ENCODE data around the gene SOX5.
"Not testable (repeated sequence)": the region's sequence is repeated elsewhere in the genome, so short reads cannot be mapped to it uniquely, and the experiment has no call there.

Gene SOX5

DNA sequence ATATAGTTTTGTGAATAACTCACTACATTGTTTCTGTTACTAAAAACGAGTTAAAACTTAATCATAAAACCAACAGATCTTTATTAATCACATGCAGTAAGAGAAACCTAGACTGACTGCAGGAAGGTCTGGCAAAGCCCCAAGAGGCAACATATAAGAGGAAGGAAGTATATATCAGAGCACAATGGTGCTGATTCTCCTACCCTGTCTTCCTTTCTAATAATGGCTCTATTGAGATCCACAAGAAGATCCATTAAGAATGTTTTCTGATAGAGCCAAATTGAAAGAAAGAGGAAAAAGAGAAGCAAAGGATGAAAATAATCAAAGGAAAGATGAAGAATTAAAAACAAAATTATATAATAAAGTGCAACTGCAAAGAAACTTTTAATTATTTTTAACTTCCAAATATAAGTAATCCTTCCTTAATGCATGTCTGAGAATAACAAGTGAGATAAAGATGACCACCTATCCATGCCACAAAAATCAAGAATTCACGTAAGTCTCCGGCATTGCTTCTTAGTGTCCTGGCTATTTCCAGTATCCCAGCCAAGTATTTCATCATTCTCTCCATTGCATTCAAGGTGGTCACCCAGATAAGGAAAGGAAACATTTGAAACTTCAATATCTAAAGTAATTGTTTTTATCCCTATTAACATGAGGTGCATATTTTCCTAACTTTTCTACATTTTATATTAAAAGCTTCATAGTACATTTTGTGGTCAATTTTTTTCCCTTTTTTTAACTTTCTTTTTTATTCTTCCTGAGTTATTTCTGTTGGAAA, 62.2 kb downstream of the SOX5 start:
- Histone ChIP-seq H3K9ac (ENCODE audit: low read depth in 1 of 2, low read length in 2 of 2) (no peak overlapping the region), H3K27ac (ENCODE audit: low read depth, low read length) (no peak overlapping the region), H3K4me1 (ENCODE audit: control insufficient read depth in 1 of 2, insufficient read depth in 2 of 2, low read length in 2 of 2) (no peaks in the 10 kb centered on the region), H3K36me3 (ENCODE audit: control insufficient read depth in 1 of 2, insufficient read depth in 2 of 2, low read length in 2 of 2) (no peaks in the 10 kb centered on the region), H3K4me3 (ENCODE audit: low read depth in 1 of 2, low read length in 2 of 2) (no peak overlapping the region), H3K27me3 (ENCODE audit: control insufficient read depth in 1 of 2, insufficient read depth in 2 of 2, low read length in 2 of 2) (no peaks in the 10 kb centered on the region), H3K9me3 (ENCODE audit: control insufficient read depth in 1 of 2, low read length in 2 of 2) (no peaks in the 10 kb centered on the region)

GRCh38 chr12:23885394-23885793, 64.1 kb downstream of the SOX5 start:
- H3K4me3 ChIP-seq (ENCODE audit: low read depth in 1 of 2, low read length in 2 of 2) = no peak overlapping the region
- no peak overlapping the region for H3K27ac ChIP-seq (ENCODE audit: low read depth, low read length)
- no peaks in the 10 kb centered on the region for H3K27me3 ChIP-seq (ENCODE audit: control insufficient read depth in 1 of 2, insufficient read depth in 2 of 2, low read length in 2 of 2)

DNA sequence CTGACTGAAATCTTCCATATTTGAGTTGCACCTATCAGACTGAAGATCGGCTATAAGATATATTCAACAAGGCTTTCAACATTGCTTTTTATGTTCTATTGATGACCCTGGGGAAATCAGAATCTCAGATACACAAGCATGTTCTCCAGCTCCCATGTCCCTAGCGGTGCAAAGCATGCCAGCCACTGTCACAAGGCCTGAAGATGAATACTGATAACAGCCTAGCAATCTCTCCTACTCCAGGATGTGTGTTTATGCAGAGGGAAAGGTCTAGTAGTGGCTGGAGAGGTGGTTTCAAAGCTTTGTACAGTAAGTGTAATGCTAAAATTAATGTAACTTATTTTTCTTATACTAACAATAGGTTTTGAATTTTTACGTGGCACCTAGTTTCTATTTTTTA, 64.6 kb downstream of the SOX5 start:
- Histone ChIP-seq H3K27ac (ENCODE audit: low read depth, low read length) (no peak overlapping the region), H3K4me3 (ENCODE audit: low read depth in 1 of 2, low read length in 2 of 2) (no peak overlapping the region), H3K9ac (ENCODE audit: low read depth in 1 of 2, low read length in 2 of 2) (no peak overlapping the region), H3K4me1 (ENCODE audit: control insufficient read depth in 1 of 2, insufficient read depth in 2 of 2, low read length in 2 of 2) (no peaks in the 10 kb centered on the region), H3K9me3 (ENCODE audit: control insufficient read depth in 1 of 2, low read length in 2 of 2) (no peaks in the 10 kb centered on the region), H3K27me3 (ENCODE audit: control insufficient read depth in 1 of 2, insufficient read depth in 2 of 2, low read length in 2 of 2) (no peaks in the 10 kb centered on the region), H3K36me3 (ENCODE audit: control insufficient read depth in 1 of 2, insufficient read depth in 2 of 2, low read length in 2 of 2) (no peaks in the 10 kb centered on the region)

More at GRCh38 chr12:23885394-23885793, 64.1 kb downstream of the SOX5 start:
- Histone ChIP-seq H3K36me3 (ENCODE audit: control insufficient read depth in 1 of 2, insufficient read depth in 2 of 2, low read length in 2 of 2) (no peaks in the 10 kb centered on the region), H3K4me1 (ENCODE audit: control insufficient read depth in 1 of 2, insufficient read depth in 2 of 2, low read length in 2 of 2) (no peaks in the 10 kb centered on the region), H3K9me3 (ENCODE audit: control insufficient read depth in 1 of 2, low read length in 2 of 2) (no peaks in the 10 kb centered on the region), H3K9ac (ENCODE audit: low read depth in 1 of 2, low read length in 2 of 2) (no peak overlapping the region)

GRCh38 chr12:23880988-23881387, 68.5 kb downstream of the SOX5 start:
- Histone ChIP-seq H3K27ac (ENCODE audit: low read depth, low read length) (no peak overlapping the region), H3K27me3 (ENCODE audit: control insufficient read depth in 1 of 2, insufficient read depth in 2 of 2, low read length in 2 of 2) (no peaks in the 10 kb centered on the region), H3K36me3 (ENCODE audit: control insufficient read depth in 1 of 2, insufficient read depth in 2 of 2, low read length in 2 of 2) (no peaks in the 10 kb centered on the region), H3K9ac (ENCODE audit: low read depth in 1 of 2, low read length in 2 of 2) (no peak overlapping the region), H3K4me3 (ENCODE audit: low read depth in 1 of 2, low read length in 2 of 2) (no peak overlapping the region), H3K9me3 (ENCODE audit: control insufficient read depth in 1 of 2, low read length in 2 of 2) (no peaks in the 10 kb centered on the region), H3K4me1 (ENCODE audit: control insufficient read depth in 1 of 2, insufficient read depth in 2 of 2, low read length in 2 of 2) (no peaks in the 10 kb centered on the region)

GRCh38 chr12:23876618-23877017, 72.9 kb downstream of the SOX5 start:
- H3K9ac ChIP-seq (ENCODE audit: low read depth in 1 of 2, low read length in 2 of 2); H3K4me3 ChIP-seq (ENCODE audit: low read depth in 1 of 2, low read length in 2 of 2); H3K27ac ChIP-seq (ENCODE audit: low read depth, low read length); H3K27me3 ChIP-seq (ENCODE audit: control insufficient read depth in 1 of 2, insufficient read depth in 2 of 2, low read length in 2 of 2); H3K9me3 ChIP-seq (ENCODE audit: control insufficient read depth in 1 of 2, low read length in 2 of 2); H3K36me3 ChIP-seq (ENCODE audit: control insufficient read depth in 1 of 2, insufficient read depth in 2 of 2, low read length in 2 of 2); H3K4me1 ChIP-seq (ENCODE audit: control insufficient read depth in 1 of 2, insufficient read depth in 2 of 2, low read length in 2 of 2): not testable (repeated sequence)

DNA sequence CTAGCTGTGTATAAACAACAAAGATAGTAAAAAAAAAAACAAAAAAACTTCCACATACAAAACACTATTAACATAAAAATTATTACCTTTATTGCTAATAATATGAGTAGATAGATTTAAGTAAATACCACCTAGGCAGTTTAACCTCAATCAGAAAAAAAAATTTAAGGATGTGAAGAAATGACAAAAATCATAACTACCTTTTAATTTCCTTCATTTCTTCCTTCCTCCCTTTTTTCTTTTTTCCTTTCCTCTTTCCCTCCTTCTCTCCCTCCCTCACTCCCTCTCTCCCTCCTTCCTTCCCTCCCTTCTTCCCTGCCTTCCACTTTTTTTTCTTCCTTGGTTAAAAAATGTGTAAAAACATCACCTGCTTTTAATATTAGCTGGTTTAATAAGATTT, 81.7 kb downstream of the SOX5 start:
- H3K9me3 ChIP-seq (ENCODE audit: control insufficient read depth in 1 of 2, low read length in 2 of 2) = no peaks in the 10 kb centered on the region
- H3K27ac ChIP-seq (ENCODE audit: low read depth, low read length) = no peak overlapping the region
- no peaks in the 10 kb centered on the region for H3K36me3 ChIP-seq (ENCODE audit: control insufficient read depth in 1 of 2, insufficient read depth in 2 of 2, low read length in 2 of 2)
- no peak overlapping the region for H3K4me3 ChIP-seq (ENCODE audit: low read depth in 1 of 2, low read length in 2 of 2)
- H3K9ac ChIP-seq (ENCODE audit: low read depth in 1 of 2, low read length in 2 of 2) = no peak overlapping the region
- no peaks in the 10 kb centered on the region for H3K4me1 ChIP-seq (ENCODE audit: control insufficient read depth in 1 of 2, insufficient read depth in 2 of 2, low read length in 2 of 2)
- no peaks in the 10 kb centered on the region for H3K27me3 ChIP-seq (ENCODE audit: control insufficient read depth in 1 of 2, insufficient read depth in 2 of 2, low read length in 2 of 2)

DNA sequence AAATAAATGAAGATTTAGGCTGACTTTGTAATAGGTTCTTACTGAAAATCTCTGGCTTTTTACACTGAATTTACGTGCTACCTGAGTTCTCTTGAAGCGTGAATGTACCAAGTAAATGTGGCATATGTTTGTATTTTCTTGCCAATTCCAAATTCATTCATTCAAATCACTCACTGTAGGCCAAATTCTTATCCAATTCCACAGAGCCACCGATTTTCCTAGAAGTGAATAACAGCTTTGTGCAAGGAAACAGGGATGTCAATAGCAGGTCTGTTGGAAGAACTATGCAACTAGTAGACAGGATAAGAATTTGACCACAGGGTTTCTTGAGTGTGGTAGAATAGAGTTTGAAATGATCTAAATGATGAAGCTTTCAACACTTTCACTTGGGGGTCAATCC, 86.8 kb downstream of the SOX5 start:
- Histone ChIP-seq H3K27ac (ENCODE audit: low read depth, low read length) (no peak overlapping the region), H3K36me3 (ENCODE audit: control insufficient read depth in 1 of 2, insufficient read depth in 2 of 2, low read length in 2 of 2) (no peaks in the 10 kb centered on the region), H3K9ac (ENCODE audit: low read depth in 1 of 2, low read length in 2 of 2) (no peak overlapping the region), H3K4me3 (ENCODE audit: low read depth in 1 of 2, low read length in 2 of 2) (no peak overlapping the region), H3K9me3 (ENCODE audit: control insufficient read depth in 1 of 2, low read length in 2 of 2) (no peaks in the 10 kb centered on the region), H3K27me3 (ENCODE audit: control insufficient read depth in 1 of 2, insufficient read depth in 2 of 2, low read length in 2 of 2) (no peaks in the 10 kb centered on the region), H3K4me1 (ENCODE audit: control insufficient read depth in 1 of 2, insufficient read depth in 2 of 2, low read length in 2 of 2) (no peaks in the 10 kb centered on the region)

DNA sequence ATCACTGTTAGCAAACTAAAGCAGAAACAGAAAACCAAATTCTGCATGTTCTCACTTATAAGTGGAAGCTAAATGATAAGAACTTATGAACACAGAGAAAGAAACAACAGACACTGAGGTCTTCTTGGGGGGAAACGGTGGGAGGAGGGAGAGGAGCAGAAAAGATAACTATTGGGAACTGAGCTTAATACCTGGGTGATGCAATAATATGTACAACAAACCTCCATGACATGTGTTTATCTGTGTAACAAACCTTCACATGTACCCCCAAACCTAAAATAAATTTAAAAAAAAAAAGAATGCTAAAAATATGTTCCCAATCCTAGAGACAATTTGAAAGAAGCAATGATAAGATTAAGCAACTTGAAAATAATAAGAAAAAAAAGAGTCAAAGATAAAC, 89.5 kb downstream of the SOX5 start:
- H3K9ac ChIP-seq (ENCODE audit: low read depth in 1 of 2, low read length in 2 of 2) = no peak overlapping the region
- H3K4me3 ChIP-seq (ENCODE audit: low read depth in 1 of 2, low read length in 2 of 2) = no peak overlapping the region
- H3K4me1 ChIP-seq (ENCODE audit: control insufficient read depth in 1 of 2, insufficient read depth in 2 of 2, low read length in 2 of 2) = no peaks in the 10 kb centered on the region
- H3K36me3 ChIP-seq (ENCODE audit: control insufficient read depth in 1 of 2, insufficient read depth in 2 of 2, low read length in 2 of 2) = no peaks in the 10 kb centered on the region
- H3K27ac ChIP-seq (ENCODE audit: low read depth, low read length) = no peak overlapping the region
- no peaks in the 10 kb centered on the region for H3K27me3 ChIP-seq (ENCODE audit: control insufficient read depth in 1 of 2, insufficient read depth in 2 of 2, low read length in 2 of 2)
- H3K9me3 ChIP-seq (ENCODE audit: control insufficient read depth in 1 of 2, low read length in 2 of 2) = no peaks in the 10 kb centered on the region

DNA sequence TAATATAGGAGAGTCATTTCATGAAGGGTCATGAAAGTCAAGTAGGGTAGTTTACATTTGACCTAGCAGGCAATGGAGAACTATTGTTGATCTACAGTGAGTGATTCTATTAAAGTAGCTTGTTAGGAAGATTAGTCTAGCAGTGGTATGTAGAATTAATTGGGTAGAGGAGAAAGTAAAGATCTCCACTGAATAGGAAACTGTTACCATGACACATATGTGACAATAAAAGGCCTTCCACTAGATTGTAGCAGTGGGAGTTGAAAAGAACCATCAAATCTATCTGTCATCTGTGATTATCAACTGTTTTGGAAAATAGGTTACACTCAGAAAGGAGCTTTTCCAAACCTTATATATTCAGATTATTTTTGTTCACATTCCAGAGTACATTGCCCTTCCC, 92.3 kb downstream of the SOX5 start:
- Histone ChIP-seq H3K9me3 (ENCODE audit: control insufficient read depth in 1 of 2, low read length in 2 of 2) (no peaks in the 10 kb centered on the region), H3K27ac (ENCODE audit: low read depth, low read length) (no peak overlapping the region), H3K4me3 (ENCODE audit: low read depth in 1 of 2, low read length in 2 of 2) (no peak overlapping the region), H3K27me3 (ENCODE audit: control insufficient read depth in 1 of 2, insufficient read depth in 2 of 2, low read length in 2 of 2) (no peaks in the 10 kb centered on the region), H3K4me1 (ENCODE audit: control insufficient read depth in 1 of 2, insufficient read depth in 2 of 2, low read length in 2 of 2) (no peaks in the 10 kb centered on the region), H3K36me3 (ENCODE audit: control insufficient read depth in 1 of 2, insufficient read depth in 2 of 2, low read length in 2 of 2) (no peaks in the 10 kb centered on the region), H3K9ac (ENCODE audit: low read depth in 1 of 2, low read length in 2 of 2) (no peak overlapping the region)

DNA sequence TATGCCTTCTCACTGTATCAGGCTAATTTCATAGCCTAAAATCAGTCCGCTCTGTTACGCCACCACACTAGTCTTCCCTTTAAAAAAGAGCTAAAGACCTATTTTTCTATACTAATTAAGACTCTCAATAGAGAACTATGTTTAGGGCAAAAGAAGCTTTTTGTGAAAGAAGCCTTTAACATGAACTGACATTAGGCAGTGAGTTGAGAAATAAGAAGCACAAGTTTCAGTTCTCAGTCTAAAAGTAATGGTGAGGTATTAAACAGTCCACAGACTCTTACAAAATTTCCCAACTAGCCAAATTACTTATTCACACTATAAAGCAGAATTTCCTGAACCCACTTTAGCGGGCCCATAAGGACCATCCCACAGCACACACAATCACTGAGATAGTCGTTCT, 93.7 kb downstream of the SOX5 start:
- Histone ChIP-seq H3K4me1 (ENCODE audit: control insufficient read depth in 1 of 2, insufficient read depth in 2 of 2, low read length in 2 of 2) (no peaks in the 10 kb centered on the region), H3K36me3 (ENCODE audit: control insufficient read depth in 1 of 2, insufficient read depth in 2 of 2, low read length in 2 of 2) (no peaks in the 10 kb centered on the region), H3K27ac (ENCODE audit: low read depth, low read length) (no peak overlapping the region), H3K9ac (ENCODE audit: low read depth in 1 of 2, low read length in 2 of 2) (no peak overlapping the region), H3K4me3 (ENCODE audit: low read depth in 1 of 2, low read length in 2 of 2) (no peak overlapping the region), H3K27me3 (ENCODE audit: control insufficient read depth in 1 of 2, insufficient read depth in 2 of 2, low read length in 2 of 2) (no peaks in the 10 kb centered on the region), H3K9me3 (ENCODE audit: control insufficient read depth in 1 of 2, low read length in 2 of 2) (no peaks in the 10 kb centered on the region)

DNA sequence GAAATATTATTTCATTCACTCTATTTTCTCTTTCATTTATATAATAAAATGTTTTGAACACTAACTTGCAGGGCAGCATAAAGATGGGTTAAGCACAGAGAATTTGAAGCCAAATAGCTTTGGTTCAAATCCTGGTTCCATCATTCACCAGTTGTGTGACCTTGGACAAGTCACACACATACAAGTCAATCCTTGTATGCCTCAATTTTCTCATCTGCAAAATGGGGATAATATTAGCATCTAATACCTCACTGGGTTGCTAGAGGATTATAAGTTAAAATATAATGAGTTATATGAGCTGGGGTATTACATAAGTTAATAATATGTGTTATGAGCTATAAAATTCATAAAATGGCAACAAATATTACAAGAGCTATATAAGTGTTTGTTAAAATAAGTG, 94.9 kb downstream of the SOX5 start:
- no peak overlapping the region for H3K4me3 ChIP-seq (ENCODE audit: low read depth in 1 of 2, low read length in 2 of 2)
- no peak overlapping the region for H3K27ac ChIP-seq (ENCODE audit: low read depth, low read length)
- H3K27me3 ChIP-seq (ENCODE audit: control insufficient read depth in 1 of 2, insufficient read depth in 2 of 2, low read length in 2 of 2) = no peaks in the 10 kb centered on the region
- H3K9ac ChIP-seq (ENCODE audit: low read depth in 1 of 2, low read length in 2 of 2) = no peak overlapping the region
- no peaks in the 10 kb centered on the region for H3K36me3 ChIP-seq (ENCODE audit: control insufficient read depth in 1 of 2, insufficient read depth in 2 of 2, low read length in 2 of 2)
- H3K4me1 ChIP-seq (ENCODE audit: control insufficient read depth in 1 of 2, insufficient read depth in 2 of 2, low read length in 2 of 2) = no peaks in the 10 kb centered on the region
- H3K9me3 ChIP-seq (ENCODE audit: control insufficient read depth in 1 of 2, low read length in 2 of 2) = no peaks in the 10 kb centered on the region
